IMR-90 (cell line): ENCODE data around the gene PIGM.

ENCODE experiments used
- CEBPB ChIP-seq: IDR thresholded peaks from 2 replicates; pipeline ENCODE4 v1.6.1; 2012; ENCODE audit warnings: low read depth, low read length, improper control_type of control experiment
- CHD1 ChIP-seq: IDR thresholded peaks from 2 replicates; pipeline ENCODE4 v1.6.1; 2012; ENCODE audit warnings: low read depth, low read length, improper control_type of control experiment
- MXI1 ChIP-seq: IDR thresholded peaks from 2 replicates; pipeline ENCODE4 v1.6.1; 2012; ENCODE audit warnings: low read depth, mild to moderate bottlenecking, low read length, moderate library complexity, borderline replicate concordance
- POLR2A ChIP-seq: IDR thresholded peaks from 2 replicates; pipeline ENCODE4 v1.6.1; 2012; ENCODE audit warnings: mild to moderate bottlenecking, low read depth, low read length
- RAD21 ChIP-seq: IDR thresholded peaks from 2 replicates; pipeline ENCODE4 v1.6.1; 2012; ENCODE audit warnings: low read length, improper control_type of control experiment
- RCOR1 ChIP-seq: IDR thresholded peaks from 2 replicates; pipeline ENCODE4 v1.6.1; 2012; ENCODE audit warnings: mild to moderate bottlenecking, low read length, improper control_type of control experiment; ENCODE audit not compliant: insufficient replicate concordance
- SMC3 ChIP-seq: fragments of 150-350 bp; IDR thresholded peaks from 2 replicates; pipeline ENCODE4 v1.6.1; 2016; ENCODE audit warnings: low read depth, mild to moderate bottlenecking, antibody characterized with exemption, low read length, moderate library complexity
- TF ChIP-seq, protein P1 (sequence below): conservative IDR thresholded peaks from 2 replicates; pipeline ENCODE4 v1.5.1; 2012; ENCODE audit warnings: mild to moderate bottlenecking, low read depth, low read length, improper control_type of control experiment
- TF ChIP-seq, protein P2 (sequence below): fragments of 150-350 bp; IDR thresholded peaks from 2 replicates; pipeline ENCODE4 v1.6.1; 2016; ENCODE audit warnings: low read depth, mild to moderate bottlenecking, low read length, moderate library complexity, borderline replicate concordance

GRCh38 chr1:159988006-159988405 lies 43.8 kb downstream of the PIGM start:
- TF ChIP-seq, protein P1, sequence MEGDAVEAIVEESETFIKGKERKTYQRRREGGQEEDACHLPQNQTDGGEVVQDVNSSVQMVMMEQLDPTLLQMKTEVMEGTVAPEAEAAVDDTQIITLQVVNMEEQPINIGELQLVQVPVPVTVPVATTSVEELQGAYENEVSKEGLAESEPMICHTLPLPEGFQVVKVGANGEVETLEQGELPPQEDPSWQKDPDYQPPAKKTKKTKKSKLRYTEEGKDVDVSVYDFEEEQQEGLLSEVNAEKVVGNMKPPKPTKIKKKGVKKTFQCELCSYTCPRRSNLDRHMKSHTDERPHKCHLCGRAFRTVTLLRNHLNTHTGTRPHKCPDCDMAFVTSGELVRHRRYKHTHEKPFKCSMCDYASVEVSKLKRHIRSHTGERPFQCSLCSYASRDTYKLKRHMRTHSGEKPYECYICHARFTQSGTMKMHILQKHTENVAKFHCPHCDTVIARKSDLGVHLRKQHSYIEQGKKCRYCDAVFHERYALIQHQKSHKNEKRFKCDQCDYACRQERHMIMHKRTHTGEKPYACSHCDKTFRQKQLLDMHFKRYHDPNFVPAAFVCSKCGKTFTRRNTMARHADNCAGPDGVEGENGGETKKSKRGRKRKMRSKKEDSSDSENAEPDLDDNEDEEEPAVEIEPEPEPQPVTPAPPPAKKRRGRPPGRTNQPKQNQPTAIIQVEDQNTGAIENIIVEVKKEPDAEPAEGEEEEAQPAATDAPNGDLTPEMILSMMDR: no peak
- TF ChIP-seq, protein P2, sequence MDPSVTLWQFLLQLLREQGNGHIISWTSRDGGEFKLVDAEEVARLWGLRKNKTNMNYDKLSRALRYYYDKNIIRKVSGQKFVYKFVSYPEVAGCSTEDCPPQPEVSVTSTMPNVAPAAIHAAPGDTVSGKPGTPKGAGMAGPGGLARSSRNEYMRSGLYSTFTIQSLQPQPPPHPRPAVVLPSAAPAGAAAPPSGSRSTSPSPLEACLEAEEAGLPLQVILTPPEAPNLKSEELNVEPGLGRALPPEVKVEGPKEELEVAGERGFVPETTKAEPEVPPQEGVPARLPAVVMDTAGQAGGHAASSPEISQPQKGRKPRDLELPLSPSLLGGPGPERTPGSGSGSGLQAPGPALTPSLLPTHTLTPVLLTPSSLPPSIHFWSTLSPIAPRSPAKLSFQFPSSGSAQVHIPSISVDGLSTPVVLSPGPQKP: no peak
- no peak for TF ChIP-seq CEBPB
- TF ChIP-seq POLR2A: no peak
- TF ChIP-seq SMC3: no peak
- no peak for TF ChIP-seq RAD21
- no peak for TF ChIP-seq RCOR1
- no peak for TF ChIP-seq MXI1
- TF ChIP-seq CHD1: no peak
